Measurements from ENCODE around the gene USP10.
A peak's percentile ranks its signal among the peaks of the same experiment; 100 is the strongest.

Gene USP10

DNA sequence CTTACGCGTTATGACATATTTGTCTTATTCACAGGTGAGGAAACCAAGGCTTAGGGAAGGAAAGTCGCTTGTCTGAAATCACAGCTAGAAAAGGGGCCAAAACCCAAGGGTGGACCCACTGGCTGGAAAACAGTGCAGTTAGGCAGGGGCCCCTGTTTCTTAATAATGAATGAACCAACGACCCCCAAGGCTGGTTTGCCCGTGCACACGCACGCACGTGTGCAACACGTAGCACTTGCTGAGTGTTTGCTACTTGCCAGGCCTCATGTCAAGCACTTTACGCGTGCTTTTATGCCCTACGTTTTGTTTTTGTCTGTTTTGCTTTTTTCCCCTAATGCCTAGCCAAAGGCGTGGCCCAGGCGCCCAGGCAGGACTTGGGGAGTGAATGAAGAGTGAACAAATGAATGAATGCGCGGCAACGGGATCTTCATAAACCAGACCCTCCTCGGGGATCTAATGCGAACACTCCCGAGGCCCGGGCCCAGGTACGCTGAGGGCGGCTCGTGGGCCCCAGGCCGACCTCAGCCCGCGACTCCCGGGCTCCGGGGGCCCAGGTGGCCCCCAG lies 571 bp upstream of the USP10 start:
- DNase-seq (ENCODE audit: low read depth in 3 of 3), result no peak

DNA sequence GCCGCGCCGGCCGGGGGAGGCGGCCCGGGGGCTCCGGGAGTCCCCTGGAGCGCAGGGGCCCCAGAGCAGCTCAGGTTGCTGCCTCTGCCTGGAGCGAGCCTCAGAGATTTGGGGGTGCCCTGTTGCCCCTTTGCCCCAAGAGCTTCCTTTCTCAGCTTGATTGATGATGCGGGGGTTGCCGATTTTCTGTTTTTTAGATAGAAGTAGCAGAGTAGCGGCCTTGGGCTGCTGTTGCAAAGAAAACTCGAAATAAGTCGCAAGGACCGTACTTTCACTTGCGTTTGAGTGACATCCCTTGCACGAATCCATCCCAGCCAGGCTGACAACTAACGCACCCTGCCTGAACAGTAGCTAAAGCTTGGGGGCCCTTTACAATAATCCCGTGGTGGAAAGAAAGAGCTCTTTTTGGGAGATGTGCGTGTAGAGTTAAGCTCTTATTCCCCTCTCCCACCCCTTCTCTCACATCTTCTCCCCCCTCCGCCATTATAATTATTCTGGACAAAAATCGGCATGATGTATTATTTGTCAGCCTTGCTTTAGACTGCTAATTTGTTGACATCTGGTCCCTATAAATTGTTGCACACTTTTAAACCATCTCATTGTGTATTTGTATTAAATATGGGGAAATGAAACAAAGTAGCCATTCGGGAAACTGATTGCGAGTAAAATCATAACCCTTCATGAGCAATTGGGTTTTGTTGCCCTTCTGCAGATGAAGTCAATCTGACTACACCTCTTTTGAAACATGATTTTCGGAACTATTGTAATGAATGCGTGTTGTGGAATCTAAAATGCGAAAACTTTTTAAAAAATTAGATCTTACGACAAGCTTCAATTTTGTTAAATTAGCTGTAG lies 873 bp downstream of the USP10 start:
- peak in 2 of 3 experiments; percentile 13 to 23 for DNase-seq (ENCODE audit: low read depth in 3 of 3)

DNA sequence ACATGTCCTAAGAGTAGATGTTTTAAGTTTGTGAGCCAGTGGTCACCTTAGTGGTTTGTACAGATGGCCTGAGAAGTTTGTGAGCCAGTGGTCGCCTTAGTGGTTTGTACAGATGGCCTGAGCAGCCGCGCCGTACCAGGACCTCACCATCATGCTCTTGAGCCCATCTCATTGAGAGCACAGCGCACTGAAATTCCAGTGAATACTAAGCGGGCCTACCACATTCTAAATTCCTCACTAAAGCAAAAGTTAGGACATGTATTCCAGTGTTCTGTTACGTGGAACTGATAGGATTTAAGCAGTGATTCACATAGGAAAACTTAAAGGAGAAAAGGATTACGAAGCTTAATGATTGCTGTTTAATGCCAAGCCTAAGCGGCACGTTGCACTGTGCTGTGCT lies 3.9 kb downstream of the USP10 start:
- no peak for DNase-seq (ENCODE audit: low read depth in 3 of 3)

DNA sequence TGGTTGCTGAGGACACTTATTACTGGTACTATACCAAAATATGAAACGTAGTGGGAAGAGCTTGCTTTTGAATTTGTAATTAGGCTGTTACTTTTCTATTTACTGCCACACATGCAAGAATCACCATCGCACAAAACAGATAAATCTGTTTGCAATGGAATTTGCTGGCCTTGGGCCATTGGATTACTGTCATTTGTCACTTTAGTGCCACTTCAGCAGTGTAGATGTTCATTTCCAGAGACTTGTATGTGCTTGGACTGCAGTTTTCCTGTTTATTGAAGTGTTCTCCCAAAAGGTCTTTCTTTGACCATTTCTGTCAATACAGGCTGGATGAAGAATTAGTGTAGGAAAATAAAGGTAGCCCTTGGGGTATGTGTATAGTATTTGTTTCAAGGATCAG lies 4.5 kb downstream of the USP10 start:
- DNase-seq (ENCODE audit: low read depth in 3 of 3), result no peak

DNA sequence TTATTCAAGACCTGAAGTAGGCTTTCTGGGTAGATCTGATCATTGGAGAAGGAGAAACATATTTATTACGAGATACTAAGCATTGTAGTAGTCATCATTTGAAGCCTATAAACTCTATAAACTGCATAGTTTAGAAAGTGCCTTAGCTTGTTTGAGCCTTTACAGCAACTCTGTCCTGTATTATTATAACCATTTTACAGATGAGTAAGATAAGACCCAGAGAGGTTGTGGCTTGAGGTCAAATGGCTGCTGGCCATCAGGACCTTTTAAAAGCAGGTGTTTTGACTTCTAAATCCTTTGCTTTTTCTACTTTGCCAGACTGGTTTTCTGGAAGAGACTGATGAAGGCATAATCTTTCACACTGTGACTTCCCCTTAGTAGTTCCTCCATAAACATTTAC lies 7.1 kb downstream of the USP10 start:
- no peak for DNase-seq (ENCODE audit: low read depth in 3 of 3)

DNA sequence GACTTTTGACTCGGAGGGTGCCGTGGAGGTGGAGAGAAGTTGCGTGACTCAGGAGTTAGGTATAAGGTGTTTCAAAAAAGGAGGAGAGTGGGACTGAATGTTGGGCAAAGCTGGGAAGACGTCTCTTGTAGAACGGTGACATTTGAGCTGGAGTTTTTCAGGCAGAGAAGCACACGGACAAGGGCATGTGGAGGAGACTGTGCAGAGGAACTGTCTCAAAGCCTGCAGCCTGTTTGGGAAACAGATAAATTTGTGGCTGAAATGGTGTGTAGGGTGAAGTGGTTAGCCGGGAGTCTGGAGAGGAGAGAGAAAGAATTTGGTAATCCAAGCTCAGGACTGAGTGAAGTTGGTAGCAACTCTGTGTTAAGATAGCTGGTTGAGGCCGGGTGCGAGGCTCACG lies 9.8 kb downstream of the USP10 start:
- no peak for DNase-seq (ENCODE audit: low read depth in 3 of 3)

DNA sequence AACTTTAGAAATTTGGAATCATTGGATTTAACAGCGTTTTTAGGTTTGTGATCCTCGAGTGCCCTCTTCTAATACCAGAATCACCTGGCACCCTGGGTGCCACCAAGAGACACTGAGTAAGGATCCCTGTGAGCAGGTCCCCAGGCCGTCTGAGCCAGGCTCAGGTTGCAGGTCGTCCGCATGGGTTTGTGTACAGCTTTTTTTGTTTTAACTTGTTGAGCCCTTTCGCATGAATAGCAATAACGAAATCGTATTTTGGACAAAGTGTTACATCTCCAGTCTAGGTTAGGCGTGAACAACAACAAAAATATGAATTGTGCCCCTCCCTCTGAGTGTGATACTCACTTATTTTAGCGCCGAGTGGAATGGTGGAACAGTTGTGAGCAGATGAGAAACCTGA lies 10.9 kb downstream of the USP10 start:
- DNase-seq (ENCODE audit: low read depth in 3 of 3), result no peak

DNA sequence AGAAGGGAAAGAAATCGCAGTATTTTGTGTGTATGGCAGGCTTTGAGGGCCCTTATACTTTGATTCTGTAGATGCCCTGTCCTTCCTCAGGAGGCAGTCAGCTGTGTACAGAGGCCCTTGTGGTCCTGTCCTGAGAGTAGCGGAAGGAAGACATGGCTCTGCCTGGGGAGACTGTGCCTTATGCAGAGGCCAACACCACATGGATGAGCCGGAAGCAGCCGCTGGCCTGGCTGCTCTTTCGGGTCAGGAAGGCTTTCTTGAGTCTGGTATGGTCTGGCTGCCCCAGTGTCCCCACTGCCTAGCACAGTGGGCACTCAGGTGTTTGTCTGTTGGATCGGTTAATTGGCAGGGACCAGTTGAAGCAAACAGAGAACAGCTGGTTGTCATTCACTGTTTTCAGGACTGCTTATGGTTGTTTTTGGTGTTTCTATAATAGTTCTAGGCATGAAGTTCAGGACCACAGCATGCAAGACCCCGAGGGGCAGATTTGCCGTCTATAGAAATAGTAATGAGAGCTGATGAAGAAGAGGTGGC lies 12.4 kb downstream of the USP10 start:
- DNase-seq (ENCODE audit: low read depth in 3 of 3), result no peak

DNA sequence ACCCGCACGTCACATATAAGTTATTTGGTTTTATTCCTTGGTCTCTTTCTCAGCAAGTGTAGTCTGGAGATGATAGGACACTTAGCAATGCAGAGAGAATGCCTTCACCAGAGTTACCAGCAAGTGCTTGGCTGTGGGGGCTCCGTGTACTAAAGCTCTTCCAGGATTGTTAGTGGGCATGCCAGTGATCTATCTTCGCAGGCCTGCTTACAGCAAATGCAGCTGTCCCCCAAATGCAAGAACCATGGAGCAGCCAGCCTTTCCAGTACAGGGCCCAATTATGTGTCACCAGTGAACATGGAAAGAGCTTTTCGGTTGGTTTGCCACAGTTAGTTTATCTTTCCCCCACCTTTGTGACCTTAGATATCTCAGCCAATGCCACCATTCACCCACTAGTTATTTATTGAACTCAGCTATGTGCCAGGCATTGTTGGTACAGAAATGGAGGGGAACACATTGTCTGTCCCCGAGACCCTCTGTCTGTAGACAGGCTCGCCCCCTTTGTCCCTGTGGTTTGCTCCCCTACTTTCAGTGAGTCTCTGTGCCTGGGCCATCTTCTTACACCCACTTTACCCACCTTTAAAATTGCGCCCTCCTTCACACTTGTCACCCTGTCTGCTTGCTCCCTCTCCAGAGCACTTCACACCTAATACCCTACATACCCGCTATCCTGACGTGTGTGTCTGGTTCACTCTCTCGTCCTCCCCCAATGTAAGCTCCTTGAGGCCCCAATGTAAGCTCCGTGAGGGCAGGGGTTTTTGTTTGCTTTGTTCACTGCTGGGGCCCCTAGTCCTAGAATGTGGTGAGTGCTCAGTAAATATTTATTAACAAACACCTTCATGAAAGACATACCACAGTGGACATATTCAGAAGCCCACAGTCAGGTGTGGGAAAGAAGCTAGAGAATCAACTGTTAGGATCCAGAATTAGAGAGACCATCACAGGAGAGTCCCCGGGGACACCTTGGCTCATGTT lies 13.3 kb downstream of the USP10 start:
- no peak for DNase-seq (ENCODE audit: low read depth in 3 of 3)

DNA sequence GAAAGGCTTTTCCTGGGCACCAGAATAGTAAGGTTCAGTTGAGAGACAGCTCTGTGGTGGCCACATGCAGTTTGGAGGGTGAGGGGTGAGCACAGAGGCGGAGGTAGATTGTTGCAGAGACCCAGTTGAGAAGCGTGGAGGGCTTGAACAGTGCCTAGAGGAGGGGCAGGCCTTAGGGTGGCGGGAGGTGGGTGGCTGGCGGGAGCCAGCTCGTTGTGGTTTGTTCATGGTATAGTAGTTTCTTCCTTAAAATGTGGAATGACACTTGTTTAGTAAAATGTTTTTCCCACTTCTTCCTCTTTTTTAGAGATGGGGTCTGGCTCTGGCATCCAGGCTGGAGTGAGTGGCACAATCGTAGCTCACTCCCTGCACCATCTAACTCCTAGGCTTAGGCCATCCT lies 14.2 kb downstream of the USP10 start:
- no peak for DNase-seq (ENCODE audit: low read depth in 3 of 3)

DNA sequence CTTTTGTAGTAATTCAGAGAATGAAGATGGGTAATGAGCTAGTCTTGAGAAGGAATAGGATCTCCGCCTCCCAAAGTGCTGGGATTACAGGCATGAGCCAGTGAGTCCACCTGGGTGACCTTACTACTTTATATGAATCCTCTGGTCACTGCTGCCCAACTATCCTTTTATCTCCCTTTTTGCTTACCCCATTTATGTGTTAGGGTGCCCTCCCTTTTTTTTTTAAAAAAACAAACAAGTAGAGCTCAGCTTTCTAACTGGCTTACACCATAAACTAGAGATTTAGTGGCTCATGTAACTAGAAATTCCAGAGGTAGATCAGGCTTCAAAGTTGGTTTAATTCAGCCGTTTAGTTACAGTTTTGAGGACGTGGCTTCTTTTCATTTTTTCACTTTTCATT lies 15.6 kb downstream of the USP10 start:
- DNase-seq (ENCODE audit: low read depth in 3 of 3), result no peak

DNA sequence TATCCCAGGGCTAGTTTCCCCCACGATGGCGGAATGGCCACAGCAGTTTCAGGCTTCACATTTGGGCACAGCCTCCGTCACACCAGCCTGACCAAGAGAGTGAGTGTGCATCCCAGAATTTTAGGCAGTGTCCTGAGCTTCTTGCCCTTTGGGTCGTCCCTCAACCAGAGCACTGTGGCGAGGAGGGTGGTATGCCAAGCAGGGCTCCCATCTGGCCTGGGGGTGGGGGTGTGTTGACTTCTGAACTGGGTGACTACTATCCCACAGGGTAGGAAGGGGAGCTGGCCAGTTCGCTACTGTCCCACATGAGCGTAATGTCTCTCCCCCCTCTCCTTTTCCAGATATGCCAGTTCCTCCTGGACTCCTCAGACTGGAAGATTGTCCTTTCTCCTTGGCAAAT lies 16.1 kb downstream of the USP10 start:
- no peak for DNase-seq (ENCODE audit: low read depth in 3 of 3)

DNA sequence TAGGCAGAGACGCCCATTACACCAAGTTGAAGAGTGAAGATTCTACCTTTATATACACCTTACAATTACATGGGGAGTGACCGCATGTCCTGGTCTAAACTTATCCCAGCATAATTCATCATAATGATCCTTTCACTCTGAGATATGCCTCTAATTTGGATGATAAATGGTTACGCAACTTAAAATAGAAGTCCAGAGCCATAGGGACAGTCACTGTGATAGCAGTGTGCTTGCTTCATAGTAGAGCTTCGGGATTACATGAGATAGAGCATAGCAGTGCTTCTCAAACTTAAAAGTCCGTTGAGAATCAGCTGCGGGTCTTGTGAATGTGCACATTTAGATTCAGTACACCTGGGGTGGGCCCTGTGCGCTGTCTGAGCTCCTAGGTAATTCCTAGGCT lies 16.9 kb downstream of the USP10 start:
- no peak for DNase-seq (ENCODE audit: low read depth in 3 of 3)

DNA sequence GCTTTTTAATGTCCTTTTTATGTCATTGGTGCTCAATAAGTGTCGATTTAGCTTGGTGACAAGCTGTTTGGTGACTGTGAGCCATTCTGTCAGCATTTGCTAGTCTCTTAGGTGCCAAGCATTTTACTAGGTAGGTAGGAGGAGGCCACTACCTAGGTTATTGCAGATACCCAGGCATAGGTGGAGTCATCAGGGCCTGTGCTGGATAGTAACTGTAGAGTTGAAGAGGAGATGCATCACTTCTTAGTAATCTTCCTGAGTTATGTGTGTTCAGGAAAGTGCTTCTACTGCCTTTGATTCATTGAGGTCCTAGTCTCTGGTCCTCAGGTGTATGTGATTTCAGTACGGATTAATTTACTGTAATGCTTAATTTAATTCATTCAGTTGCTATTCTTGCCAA lies 17.7 kb downstream of the USP10 start:
- no peak for DNase-seq (ENCODE audit: low read depth in 3 of 3)

DNA sequence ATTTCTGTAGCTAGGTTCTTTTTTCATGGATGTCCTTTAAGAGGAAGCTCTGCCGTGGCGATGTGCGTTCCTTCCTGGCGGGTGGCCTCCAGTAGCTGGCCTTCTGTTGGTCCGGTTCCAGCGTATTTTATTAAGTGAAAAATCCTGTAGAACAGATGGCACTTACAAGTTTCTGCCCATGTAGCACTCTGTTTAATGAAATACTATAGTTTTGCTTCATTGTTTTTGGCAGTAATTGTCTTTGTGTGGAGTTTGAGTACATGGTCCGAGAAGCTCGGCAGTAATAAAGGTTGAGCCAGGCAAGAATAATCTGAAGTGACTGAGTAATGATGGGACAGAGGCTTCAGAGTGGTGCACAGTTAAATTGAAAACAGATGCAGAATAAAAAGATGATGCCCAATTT lies 20.4 kb downstream of the USP10 start:
- DNase-seq (ENCODE audit: low read depth in 3 of 3), result no peak

DNA sequence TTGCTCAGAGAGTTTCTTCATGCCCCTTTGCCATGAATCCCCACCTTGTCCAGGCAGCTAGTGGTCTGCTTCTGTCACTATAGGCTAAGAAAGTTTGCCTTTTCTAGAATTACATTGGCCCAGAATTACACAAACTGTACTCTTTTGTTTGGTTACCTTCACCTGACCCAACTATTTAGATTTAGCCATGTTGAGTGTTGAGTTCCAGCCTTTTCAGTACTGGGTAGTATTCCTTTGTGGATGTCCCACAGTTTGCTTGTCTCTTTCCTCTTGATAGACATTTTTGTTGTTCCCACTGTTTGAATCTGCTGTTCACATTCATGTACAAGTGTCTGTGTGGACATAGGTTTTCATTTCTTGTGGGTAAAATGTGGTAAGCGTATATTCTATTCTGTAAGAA lies 22.3 kb downstream of the USP10 start:
- DNase-seq (ENCODE audit: low read depth in 3 of 3), result no peak

DNA sequence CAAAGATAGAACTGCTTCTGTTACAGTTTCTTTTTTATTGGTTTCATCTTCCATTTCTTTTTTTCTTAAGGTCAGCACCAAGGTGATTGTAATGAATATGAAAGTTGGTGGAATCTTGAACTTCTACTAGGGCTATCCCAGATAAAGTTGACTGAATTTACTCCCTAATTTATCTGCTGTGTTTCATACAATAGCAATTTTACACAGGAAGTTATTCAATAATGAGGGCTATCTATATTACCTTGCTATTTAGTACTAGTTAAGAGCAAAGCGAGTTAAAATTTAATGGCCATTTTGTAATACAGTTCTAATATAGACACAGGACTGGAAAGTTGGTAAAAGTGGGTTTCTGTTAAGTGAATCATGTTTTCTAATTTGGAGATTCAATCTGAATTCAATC lies 24.1 kb downstream of the USP10 start:
- DNase-seq (ENCODE audit: low read depth in 3 of 3), result no peak

DNA sequence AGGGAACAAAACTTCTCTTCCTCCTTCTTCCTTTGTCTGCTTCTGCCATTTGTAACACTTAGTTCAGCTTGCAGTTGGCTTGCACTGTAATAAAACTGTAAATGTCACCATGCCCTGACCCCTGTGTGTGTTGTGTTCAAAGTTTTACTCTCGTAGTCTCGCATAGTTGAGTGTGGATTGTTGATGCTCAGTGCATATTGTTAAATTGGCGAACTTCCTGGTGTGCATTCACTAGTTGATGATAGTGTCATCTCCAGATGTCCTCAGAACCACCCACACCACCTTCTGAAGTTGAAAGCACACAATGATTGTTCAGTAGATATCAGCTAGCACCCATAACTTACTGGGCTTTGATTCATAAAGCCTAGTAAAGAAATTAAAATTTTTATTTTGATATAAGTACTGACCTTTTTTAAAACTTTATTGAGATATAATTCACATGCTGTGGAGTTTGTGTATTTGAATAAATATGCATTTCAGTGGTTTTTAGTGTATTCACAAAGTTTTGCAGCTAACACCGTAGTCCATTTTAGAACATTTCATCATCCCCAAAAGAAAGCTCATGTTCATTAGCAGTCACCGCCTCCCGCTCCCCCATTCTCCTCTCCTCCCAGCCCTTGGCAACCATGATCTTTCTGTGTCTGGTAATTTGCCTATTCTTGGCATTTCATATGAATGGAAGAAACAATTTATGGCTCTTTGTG lies 25.0 kb downstream of the USP10 start:
- no peak for DNase-seq (ENCODE audit: low read depth in 3 of 3)

DNA sequence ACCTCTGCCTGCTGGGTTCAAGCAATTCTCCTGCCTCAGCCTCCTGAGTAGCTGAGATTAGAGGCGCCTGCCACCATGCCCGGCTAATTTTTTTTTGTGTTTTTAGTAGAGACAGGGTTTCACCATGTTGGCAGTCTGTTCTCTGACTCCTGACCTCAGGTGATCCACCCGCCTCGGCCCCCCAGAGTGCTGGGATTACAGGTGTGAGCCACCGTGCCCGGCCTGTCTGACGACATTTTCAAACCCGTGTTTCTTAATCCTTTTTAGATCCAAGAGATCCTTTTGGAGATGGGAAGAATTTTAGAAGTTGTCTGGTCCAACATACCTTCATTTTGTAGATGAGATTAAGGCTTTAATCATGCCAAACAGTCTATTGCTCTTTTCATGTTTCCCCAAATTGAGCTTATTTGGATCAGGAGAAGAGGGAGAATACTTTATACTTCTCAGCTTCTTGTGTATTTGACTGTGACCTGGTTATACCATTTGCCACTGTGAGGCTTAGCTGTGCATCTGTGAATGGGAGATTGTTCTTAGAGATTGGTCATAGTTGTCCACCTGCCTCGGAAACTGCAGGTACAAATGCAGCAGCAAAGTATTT lies 25.8 kb downstream of the USP10 start:
- no peak for DNase-seq (ENCODE audit: low read depth in 3 of 3)

DNA sequence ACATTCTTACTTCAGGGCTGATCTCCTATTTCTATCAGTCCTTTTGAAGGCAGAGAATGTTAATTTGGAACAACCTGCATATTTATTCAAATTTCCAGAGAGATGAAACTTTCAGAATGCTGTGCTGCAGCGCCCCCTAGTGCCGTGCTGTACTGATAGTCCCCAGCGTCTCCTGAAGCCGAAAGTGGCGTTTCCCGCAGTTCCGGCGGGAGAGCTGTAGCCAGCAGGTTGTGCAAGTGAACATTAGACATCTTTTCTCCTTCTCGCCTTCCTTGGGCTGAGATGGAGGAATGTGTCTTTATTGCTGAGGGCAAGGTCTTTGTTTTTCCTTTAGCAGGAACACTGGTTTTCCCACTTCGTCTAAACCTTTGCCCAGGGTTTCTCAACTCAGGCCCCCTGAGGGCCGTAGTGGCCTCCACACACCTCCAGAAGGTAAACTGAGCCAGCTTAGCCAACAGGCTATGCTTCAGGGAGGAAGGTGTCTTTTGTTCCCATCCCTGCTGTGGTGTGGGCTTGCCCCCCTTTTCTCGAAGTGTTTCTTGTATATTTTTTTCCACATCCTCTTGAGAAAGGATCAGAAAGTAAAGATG lies 26.4 kb downstream of the USP10 start:
- DNase-seq (ENCODE audit: low read depth in 3 of 3), result peak; percentile 51 to 76 (median 69)

Data from stimulated activated CD4-positive, alpha-beta T cell treated with anti-CD3 and anti-CD28 coated beads, TNF-alpha, amount 100 ng/mL, for 4 hours (primary cell).